GM18868 (cell line): ENCODE data around the gene PLCB1.
"Not testable (repeated sequence)": the region's sequence is repeated elsewhere in the genome, so short reads cannot be mapped to it uniquely, and the experiment has no call there.

ENCODE experiments used
- ATAC-seq: cut with Tn5 transposase; IDR thresholded peaks from one replicate; pipeline ENCODE4 v1.9.1; 2021; ENCODE audit warnings: mild to moderate bottlenecking, moderate library complexity; ENCODE audit not compliant: unreplicated experiment

PLCB1 gene

DNA sequence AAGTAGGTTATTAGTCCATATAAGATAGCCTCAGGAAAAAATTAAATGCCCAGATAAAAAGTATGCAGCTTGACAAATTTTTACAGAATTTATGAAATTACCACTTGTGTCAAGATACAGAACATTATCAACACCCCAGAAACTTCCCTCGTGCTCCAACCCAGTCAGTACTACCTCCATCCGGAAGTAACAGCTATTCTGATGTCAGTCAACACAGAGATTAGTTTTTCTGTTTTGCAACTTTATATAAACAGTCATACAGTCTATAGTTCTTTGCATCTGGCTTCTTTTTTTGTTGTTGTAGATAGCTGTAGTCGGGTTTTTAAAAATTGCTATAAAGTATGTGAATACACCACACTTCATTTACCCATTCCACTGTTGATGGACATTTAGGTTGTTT, 721.1 kb downstream of the PLCB1 start:
- not testable (repeated sequence) for ATAC-seq

DNA sequence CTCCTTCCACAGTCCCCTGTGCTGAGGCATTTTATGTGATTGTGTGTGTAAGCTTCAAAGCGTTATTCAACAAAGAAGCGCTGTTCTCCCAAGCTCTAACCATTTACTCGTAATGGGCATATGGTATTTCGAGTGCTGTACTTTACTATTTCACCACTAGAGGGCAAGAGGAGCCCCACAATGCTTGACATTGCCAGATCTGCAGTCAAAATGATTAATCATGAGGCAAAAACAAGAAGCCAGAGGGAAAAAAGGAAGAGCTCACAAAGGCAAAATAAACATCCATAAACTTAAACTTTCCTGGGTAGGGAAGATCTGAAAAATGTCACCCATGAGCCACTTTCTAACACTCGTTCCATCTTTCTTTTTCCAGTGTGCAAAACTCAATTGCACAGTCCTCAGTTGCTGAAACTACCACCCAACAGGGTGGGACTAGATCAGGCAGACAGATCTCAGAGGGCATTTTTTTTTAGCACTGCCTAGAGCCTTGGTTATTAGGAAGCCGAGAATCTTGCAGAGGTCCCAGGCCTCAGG, 721.8 kb downstream of the PLCB1 start:
- ATAC-seq: peak; percentile 96

DNA sequence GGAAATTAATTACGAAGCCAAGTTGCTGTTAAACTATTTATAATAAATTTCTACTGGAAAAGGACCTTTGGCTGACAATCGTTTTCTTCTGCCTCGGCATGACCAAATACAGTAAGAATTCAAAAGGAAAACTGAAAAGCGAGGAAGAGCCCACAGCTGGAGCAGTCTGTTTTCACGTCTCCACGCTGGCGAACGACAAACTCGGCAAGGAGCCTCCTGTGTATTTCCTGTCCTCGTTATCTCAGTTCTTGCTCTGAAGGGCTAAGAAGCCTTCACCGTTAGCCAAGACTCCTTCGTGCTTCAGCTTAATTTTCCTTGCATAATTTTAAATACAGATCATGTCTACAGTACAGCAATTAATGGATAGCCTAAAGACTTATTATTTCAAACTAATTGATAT, 722.5 kb downstream of the PLCB1 start:
- ATAC-seq: no peak

DNA sequence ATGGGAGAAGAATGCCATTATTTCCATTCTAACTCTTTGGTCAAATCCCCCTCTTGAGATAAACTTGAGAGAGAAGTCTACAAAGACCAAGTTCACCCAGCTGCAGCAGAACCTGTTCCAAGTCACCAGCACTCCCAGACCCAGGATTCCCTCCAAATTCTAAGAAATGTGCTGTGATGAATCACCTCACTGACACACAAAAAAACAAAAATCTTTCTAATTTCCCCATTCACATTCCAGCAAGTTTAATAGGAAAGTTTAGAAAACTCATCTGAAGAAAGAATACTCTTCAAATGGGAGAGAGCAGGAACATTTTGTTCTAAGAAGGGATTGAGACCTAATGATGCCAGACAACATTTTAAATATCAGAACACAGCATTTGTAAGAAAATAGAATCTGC, 723.2 kb downstream of the PLCB1 start:
- no peak for ATAC-seq

DNA sequence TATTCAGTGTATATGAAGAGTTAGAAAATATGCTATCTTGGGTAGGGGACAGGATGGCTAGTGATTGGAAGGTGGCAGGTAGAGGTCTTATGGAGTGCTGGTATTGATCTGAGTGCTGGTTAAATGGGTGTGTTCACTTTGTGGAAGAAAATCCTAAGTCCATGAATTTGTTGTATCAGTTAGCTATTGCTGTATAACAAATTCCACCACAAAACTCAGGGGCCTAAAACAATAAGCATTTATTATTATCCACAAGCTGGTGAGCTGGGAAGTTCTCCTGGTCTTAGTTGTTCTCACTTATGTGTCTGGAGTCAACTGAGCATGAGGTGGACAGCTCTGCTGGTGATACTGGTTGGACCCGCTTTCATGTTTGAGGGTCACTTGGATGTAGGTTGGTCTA, 724.6 kb downstream of the PLCB1 start:
- no peak for ATAC-seq

DNA sequence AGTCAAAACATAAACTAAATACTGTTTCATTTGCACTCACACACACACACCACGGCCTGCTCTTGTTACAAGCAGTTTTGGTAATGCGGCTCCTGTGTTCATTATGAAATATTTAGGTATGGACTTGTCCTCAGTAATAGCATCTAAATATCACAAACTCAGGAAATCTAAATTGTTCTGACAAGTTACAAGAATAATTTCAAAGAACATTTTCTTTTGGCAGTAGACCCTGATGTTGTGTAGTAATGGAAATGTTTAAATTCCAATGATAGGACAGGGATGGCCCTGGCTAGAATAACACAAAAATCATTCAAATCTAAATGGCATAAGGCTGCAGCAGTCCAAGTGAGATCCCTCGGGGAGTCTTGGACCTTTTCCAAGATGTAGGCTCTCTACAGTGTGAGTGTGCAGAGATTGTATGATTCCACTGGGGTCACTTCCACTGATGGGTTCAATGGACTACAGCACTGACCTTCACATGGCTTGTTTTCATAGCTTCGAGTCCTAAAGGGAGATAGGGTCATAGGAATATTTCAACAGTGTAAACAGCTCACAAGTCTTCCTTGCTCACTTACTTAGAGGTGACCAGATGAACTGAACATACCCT, 726.2 kb downstream of the PLCB1 start:
- no peak for ATAC-seq

DNA sequence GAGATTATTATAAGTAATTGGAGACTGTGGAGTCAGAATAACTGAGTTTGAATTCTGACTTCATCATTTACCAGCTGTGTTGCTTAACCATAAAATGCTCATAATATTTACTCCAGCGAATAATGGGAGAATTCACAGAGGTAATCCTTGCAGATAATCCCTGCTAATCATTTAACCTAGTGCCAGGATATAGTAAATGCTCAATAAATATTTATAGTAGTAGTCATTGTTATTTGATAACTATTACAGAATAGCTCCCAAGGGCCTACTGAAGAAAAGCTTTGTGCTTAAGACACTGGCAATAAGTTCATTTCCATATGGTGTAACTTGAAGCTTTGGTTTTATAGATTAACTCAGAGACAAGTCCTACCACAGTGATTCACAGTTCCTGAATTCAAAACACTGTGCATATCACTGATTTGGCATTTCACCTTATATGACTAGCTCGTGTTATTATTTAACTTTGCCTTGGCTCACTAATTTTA, 728.0 kb downstream of the PLCB1 start:
- ATAC-seq: no peak

DNA sequence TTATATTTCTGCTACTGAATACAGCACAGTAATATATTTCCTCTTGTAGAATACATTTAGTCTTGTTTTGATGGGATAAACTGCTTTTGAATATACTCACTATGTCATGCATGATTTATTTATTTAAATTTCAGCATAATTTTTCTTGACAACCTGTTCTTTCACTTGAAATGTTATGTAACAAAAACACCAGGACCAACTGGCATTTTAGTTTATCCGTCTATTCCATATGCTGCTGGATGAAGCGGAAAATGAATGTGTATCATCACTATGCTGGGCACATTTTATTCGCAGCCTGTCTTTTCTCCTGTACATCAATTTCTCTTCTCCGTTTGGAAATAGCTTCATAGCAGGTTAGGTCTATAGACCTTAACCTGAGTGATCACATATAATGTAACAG, 730.0 kb downstream of the PLCB1 start:
- ATAC-seq: no peak

DNA sequence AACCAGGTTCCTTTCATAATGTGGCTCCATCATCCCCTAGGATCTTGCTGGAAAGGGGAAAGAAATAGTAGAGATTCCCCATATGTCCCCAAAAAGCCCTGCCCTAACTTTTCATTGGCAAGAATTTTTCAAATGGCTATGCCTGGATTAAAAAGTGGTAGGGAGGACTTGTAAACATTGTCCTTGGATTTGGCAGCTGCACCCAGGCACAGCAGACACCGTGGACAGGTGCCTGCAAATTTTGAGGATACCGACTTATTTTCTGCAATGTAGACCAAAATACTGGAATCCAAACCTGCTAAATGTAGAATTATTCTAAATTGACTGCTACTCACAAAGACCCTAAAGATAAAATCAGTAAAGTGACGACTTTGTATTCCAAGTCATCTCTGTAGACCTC, 733.6 kb downstream of the PLCB1 start:
- ATAC-seq: no peak

DNA sequence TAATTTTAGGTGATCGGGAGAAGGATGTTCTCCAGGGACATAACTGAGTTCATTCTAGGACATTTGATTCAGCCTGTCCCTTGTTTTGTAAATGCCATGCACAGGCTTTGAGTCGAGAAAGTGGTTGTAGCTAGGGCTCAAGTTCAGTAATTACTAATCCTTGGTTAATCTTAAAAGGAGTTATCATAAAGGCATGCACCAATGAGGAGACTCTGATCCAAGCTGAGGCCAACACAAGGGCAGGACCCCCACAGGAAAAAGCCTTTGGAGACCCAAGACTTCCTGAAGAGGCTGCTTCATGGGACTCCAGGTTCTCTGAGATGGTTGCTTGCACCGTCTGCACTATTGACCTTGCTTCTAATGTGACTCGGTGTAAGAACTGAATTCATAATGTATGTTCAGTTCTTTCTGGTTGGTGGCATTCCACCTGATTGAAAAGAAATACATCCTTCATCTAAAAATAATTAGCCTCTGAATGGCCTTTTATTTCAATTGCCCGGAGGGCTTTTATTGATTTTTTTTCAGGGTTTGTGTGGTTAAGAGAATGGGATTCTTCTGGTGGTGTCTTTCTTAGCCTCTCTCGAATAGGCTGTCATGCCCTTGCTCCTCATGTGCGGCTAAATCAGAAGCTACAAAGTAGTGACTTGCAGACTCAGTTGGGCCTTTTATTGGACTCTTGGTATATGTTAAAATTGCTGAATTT, 735.1 kb downstream of the PLCB1 start:
- no peak for ATAC-seq

DNA sequence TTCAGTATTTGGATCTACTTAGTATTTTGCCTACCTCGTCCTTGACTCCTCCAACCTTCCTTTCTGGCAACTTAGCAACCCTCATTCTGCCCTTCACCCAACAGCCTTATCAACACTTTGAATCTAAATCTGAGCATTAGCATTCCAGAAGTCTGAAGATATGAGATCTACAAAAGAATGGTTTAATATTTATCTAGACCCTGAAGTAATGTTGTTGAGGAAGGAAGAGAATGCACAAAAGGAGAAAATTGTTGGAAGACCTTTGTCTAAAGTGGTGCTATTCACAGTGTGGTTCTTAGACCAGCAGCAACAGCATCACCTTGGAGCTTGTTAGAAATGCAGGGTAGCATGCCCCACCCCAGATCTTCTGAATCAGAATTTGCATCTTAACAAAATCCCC, 738.6 kb downstream of the PLCB1 start:
- ATAC-seq: no peak

DNA sequence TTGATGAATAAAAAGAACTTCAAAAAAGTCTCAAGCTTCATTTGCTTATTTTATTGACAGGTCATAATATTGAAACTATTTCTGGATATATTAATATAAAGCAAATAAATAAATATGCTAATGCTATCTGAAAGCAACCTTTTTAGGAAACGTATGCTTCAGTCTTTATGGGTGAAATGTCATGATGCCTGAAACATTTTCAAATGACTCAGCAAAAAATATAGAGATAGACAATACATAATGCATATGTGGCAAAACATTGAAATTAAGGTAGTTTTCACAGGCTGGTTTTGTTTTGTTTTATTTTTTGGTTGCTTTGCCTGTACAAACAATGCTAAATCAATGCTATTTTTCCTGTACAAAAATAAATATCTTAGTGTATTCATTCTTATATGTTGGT, 742.4 kb downstream of the PLCB1 start:
- ATAC-seq: no peak

DNA sequence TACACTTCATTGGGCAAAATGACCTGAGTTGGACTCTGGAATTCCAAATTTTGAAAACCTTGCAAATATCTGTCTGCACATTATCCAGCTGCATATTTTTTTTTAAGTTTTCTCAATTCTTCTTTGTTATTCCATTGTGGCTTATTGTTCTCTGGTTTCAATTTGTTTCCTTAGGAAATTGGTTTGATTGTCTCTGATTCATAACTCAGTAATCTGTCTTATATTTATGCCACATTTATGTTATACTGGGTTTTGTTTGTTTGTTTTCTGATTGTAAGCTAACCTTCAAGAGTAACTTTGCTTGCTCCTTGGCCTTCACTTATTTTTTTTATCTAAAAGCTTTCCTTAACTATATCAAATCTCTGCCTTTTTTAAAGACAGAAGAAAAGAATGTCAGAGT, 743.5 kb downstream of the PLCB1 start:
- ATAC-seq: no peak

DNA sequence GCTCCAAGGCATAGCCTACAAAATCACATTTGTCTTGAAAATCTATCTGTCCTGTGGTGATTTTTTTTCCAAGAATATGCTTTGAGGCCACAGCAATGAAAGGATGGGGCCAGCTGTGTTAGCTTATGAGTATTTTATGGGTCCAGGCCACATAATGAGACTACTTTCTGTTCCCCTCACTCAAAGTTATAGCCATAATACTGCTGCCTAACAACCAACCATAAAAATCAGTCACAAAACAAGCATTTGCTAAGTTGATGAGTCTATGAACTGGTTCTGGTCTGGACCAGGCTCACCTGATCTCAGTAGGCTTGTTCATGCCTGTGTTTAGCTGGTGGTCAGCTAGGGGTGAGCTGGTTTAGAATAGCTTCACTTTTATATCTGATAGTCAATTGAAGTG, 744.3 kb downstream of the PLCB1 start:
- no peak for ATAC-seq

DNA sequence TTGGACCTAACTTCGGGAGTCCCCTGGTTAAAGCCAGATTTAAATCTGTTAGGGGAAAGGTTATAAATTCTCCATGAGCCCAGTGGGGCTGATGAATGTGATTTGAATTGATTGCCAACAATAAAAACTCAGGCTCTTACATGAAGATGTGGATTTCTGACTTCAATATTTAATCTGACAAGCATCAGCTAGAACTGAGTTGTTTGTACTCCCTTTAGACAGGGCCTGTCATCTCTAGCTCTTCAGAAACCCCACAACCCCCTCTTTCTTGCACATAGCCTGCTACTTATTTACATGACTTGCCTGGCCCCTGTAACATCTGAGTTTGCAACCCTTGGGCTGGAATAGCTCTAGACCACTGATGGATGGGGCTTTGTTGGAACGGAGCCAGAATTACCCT, 745.2 kb downstream of the PLCB1 start:
- no peak for ATAC-seq

DNA sequence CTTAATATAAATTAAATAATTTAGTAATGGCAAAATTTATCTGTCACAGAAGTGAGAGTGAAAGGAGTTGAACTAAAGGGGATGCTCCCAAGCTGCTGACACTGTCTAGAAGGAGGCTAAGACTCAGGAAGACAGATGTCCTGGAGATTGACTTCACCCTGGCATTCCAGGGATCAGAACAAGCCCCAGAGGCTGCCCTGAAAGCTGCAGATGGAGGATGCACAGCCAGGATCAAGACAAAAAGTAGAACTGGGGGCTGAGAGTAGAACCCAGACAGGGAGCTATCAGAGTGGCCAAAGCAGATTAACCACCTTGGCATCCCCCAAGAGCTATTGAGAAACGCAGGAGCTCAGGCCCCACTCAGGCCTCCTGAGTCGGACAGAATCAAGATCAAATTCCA, 747.6 kb downstream of the PLCB1 start:
- ATAC-seq: no peak

DNA sequence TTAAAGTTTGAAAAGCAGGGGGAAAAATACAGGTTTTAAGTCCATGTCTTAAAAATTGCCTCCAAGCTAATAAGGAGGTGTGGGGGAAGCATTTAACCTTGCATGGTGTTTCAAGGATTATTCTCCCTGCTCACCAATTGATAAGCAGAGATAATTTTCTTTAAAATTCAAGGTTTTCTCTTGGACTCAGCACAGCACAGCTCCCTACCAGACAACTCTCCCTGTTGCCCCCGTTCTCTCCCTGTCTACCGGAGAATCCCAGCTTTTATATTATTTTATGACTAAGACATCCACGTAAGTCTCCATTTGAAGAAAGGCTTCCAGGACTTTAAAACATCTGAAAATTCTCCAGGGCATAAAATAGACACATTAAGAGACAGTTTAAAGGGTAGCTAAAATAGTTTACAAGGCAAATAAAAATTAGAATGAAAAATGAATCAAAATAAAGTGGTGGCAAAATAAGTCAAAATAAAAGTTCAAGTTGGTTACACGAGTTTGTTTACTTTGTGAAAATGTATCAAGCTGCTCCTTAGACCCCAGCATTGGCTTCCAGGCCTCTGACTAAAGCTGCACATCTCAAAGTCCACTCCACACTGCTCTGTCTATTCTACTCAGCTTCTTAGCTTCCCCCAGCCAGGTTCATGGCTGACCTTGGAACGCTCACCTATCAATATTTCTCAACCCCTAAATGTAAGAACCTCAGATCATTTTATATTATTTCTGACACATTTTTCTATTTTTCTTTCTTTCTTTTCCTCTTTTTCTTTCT, 748.2 kb downstream of the PLCB1 start:
- ATAC-seq: no peak

DNA sequence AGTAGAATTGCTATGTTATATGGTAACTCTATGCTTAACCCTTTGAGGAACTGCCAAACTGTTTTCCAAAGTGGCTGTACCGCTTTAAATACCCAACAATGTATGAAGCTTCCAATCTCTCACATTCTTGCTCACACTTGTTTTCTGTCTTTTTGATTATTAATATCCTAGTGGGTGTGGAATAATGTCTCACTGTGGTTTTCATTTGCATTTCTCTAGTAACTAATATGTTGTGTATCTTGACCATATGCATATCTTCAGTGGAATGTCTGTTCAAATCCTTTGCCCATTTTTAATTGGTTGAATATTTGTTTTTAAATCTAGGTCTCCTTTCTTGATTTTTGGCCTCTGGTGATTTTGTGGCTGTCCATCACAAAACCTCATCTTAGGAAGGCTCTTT, 759.0 kb downstream of the PLCB1 start:
- ATAC-seq: no peak

DNA sequence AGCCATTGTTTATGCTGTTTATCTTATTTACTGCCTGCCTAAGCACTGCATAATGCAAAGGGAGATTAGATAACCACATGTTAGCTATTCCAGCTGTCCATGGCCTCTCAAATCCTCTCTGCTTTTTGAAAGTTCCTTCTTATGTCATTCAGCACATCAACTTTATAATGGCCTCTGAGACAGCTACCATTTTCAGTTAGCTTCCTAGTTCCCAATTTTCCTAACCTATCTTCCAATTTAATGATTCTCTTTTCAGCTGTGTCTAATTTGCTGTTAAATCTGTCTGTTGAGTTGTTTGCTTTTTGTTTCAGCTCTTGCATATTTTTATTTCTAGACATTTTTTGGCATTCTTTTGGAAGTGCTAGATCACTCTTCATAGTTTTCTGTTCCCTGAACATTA, 763.4 kb downstream of the PLCB1 start:
- ATAC-seq: no peak

DNA sequence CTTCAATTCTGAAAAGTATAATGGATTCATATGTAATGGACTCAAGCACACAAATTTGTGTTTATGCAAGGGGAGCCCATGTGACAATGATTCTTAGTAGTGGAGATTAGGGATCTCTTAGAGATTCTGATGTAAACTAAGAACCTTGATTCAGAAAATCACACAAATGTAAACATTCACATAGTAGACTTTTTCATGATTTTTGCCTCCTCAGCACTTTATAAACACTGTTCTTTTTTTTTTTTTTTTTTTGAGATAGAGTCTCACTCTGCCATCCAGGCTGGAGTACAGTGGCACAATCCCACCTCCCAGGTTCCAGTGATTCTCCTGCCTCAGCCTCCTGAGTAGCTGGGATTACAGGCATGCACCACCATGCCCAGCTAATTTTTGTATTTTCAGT, 766.8 kb downstream of the PLCB1 start:
- ATAC-seq: no peak

DNA sequence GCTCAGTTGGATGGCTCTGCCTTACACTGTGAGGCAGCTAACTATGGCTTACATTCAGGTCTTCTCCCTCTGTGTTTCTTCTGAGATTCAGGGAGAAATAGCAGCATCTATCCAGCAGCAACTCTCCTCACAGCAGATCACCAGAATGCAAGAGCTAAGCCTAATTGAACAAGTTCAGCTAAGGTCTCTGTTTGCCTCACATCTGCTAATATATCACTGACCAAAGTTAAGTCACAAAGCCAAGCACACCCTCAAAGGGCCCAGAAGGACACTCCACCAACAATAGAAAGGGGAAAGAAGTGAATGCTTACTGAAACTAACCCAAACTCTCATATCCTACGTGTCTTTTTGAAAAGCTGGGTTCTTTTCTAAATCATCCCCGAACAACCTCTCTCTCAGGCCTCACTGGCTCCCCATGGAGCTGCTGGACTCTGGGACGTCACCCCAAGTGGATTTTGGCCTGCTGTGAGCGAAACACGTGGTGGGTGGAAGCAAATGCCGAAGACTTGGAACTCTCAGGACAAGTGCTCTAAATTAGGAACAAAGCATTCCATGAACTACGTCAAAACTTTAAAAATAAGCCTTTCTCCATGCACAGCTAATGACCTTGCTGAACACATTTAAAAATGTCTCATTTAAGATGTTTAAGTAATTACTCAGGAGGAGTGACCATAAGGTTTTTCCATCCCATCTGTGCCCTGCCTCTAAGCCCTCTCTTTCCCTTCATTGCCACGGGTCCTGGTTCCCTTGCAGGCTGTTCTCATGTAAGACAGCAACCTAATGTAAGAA, 769.4 kb downstream of the PLCB1 start:
- ATAC-seq: no peak
